DMS153 (cell line): ENCODE measurements around the gene RALA.
"Not testable (repeated sequence)": the region's sequence is repeated elsewhere in the genome, so short reads cannot be mapped to it uniquely, and the experiment has no call there.

Experiments used
- DNase-seq: peaks from one replicate; lab custom pipeline; 2025; lab: John Stamatoyannopoulos, UW

RALA gene

GRCh38 chr7:39732837-39733804 is 109.7 kb downstream of the RALA start:
- peak; percentile 99 for DNase-seq

DNA sequence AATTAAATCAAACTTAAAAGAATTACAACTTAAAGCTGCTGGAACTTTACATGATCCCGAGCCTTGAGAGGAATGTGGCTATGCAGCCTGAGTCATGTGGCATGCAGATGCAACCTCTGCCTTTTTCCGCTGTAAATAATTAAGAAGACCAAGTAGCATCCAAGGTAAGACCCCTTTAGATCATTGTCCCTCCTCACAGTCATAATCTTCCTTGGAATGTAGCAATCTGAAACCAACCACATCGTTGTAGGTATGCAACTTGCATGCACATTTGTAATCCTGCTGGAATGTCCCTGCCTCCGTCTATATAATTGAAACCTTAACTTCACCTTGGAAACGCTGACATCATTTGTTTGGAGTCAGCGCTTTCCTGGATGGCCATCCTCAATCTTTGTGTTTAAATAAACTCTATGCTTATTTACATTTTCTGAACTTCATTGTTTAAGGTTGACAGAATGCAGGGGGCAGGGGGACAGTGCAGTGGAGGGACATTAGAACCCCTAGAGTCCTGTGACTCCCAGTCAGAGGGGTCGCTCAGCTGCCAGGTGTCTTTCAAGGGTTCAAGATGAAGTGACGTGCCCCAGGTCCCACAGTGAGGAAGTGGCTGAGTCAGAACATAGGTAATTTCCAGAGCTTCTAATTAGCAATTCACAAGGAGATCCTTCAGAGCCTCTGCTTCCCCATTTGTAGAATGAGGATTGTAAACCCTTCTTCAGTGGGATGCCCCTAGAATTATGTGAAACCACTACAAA is 110.7 kb downstream of the RALA start:
- DNase-seq, result peak; percentile 58

- no peak for DNase-seq
Observed at GRCh38 chr7:39734633-39735004, 111.2 kb downstream of the RALA start.

GRCh38 chr7:39735903-39736302 is 112.5 kb downstream of the RALA start:
- DNase-seq, result no peak

DNA sequence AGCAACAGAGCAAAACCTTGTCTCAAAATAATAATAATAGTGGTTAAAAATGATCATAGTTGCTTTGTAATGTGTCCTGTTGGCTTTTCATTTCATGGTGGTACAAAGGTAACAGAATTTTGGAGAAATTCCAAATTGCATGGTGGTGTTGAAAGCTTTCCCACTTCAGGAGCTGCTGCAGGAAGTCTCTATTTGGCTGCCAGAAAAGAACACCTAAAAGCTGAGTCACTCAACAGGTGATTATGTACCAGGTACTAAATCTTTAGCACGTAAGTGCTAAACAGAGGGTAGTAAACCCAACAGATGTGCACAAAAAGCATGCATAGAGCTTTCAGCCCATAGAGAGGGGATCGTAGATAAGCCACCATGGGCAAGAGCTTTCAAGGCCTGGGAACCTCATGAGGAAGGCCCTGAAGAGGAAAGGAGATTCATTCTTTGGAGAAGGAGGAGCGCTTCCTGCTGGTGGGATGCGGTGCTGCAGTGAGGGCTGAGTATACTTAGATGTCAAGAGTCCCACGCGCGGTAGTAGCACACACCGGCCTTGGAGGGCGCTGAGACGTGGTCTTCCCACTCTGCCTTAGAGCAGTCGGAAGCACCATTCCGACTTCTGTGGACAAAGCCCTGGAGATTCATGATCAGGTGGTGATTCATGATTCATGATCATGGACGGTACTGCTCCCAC is 118.7 kb downstream of the RALA start:
- peak; percentile 92 for DNase-seq

DNA sequence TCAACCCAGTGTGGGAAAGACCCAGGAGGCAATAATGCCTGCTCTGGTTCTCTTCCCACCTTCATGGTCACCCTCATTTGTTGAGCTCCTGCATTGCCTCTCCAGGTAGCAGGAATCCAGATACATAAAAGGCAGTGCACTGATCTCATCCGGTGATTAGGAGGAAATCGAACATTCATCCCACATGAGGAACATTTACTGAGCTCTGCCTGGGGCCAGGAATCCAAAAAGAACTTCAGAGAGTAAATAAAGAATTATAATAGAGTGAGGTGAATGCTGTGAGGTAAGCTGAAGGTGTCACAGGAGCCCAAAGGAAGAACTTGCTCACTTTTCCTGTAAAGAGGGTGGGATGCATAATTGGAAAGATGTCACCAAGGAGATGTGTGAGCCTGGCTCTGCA is 121.2 kb downstream of the RALA start:
- no peak for DNase-seq

DNA sequence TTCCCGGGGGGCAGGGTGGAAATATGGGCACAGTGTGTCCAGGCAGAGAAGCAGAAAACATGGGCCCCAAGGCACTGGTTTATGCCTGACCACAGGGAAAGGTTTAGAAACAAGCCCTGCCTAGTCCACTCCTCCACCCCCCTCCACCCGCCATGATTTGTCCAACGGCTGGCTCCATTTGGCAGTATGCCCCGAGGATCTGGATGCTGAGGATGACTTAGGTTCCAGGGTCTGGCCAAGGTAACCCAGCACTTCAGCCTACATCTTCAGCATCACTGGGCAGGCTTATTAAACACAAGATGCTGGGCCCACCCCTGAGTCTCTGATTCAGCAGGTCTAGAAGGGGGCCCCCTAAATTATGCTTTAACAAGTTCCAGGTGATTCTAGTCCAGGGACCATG is 121.9 kb downstream of the RALA start:
- DNase-seq, result no peak

- DNase-seq, result peak; percentile 77
Observed at GRCh38 chr7:39746103-39746819, 122.9 kb downstream of the RALA start.

DNA sequence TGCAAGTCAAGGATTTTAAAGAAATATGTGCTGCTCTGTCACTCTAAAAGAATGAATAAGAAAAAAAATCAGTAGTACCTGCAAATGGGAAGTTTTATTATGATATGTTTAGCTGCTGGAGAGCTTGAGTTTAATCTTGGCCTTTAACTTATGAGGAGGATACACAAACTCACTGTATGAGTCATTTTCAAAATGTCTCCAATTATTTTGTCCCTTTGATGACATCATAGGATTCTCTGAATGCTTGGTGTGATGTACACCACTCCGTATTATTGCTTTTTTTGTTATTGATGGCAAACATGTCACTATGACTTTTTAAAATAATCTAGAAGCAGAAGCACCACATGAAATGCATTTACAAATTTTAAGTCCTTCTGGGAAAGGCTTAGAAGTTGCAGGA is 125.8 kb downstream of the RALA start:
- no peak for DNase-seq

- no peak for DNase-seq
Observed at GRCh38 chr7:39749717-39750116, 126.3 kb downstream of the RALA start.

DNA sequence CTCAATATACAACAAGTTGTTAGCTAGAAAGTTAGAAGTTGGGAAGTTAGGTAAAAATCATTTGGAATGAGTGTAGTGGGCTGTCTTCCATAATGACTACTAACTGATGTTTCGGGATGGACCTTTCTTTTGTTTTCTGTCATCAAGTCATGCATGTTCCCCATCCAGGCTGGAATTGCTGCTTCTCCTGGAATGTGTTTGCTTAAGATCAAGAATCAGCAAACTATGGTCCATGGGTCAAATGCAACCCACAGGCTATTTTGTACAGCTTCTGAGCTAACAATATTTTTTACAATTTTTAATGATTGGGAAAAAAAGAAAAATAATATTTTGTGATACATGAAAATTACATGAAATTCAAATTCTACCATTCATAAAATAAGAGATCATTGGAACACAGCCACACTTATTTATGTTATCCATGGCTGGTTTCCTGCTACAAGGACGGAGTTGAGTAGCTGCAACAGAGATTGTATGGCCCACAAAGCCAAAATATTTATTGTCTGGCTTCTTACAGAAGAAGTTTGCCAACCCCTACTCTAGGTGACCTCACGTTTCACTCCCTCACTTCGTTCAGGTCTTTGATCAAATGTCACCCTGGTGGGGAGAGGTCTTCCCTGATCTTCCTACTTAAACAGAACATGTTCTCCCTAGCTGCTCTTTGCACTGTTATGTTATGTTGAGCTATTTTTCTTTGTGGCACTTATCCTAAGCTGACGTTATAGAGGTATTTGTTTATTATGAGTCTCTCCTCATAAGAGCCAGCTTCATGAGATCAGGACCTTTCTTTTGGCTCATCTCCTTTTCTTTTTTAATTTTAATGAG is 127.1 kb downstream of the RALA start:
- no peak for DNase-seq

GRCh38 chr7:39753237-39753636 is 129.9 kb downstream of the RALA start:
- not testable (repeated sequence) for DNase-seq

GRCh38 chr7:39753823-39754325 is 130.5 kb downstream of the RALA start:
- no peak for DNase-seq

DNA sequence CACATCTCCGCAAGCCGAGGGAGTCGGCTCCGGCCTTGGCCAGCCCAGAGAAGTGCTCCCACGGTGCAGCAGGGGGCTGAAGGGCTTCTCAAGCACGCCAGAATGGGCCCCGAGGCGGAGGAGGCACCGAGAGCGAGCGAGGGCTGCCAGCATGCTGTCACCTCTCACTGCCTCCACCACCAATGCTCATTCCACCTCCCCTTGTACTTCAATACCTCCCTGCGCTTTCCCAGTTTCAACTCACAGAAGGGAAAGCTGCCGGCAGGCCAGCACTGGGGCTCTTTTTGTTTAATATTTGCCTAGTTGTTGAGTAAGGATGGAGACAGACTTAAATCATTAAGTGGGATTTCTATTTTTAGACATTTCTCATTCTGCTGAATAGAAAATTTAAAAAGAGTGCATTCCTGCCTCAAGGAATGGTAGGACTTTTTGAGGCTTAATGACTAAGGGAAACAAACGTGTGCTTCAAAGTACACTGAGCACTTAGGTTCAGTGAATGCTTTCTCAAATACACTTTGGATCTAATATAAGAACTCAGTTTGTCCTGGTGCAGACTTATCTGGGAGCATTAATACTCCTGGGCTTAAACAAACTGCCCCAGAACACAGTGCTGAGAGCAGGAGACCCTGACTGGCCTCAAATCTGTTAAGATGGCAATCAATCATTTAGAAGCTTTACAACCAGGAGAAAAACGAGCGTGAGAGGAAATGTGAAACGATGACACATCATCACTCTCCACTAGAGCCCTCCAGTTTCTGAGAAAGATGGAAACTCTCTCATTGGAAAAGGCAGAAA is 131.2 kb downstream of the RALA start:
- no peak for DNase-seq

DNA sequence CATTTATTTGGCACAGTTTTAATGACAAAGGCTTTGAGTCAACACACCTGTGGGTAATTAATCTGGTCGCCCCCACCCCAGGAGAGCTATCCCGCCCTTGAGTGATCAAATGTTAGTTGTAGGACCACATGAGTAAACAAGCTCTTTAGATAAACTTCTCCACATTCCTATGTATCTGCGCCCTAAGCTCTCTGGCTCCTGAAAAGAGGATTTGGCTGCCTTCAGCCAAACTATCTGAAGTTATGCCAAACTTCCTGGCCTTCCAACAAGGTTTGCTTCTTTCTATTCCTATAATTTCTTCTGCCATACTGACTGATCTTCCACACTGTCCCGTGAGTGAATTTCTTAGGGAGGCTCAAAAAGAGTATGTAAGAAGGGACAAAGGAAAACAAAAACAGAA is 134.2 kb downstream of the RALA start:
- DNase-seq, result no peak
